ENCODE measurements around the gene ZNF462. TPM values are rescaled to one million over a fixed set of nuclear protein-coding genes. Genes with fewer than 3 reads are reported as not detected.

The ZNF462 gene, protein sequence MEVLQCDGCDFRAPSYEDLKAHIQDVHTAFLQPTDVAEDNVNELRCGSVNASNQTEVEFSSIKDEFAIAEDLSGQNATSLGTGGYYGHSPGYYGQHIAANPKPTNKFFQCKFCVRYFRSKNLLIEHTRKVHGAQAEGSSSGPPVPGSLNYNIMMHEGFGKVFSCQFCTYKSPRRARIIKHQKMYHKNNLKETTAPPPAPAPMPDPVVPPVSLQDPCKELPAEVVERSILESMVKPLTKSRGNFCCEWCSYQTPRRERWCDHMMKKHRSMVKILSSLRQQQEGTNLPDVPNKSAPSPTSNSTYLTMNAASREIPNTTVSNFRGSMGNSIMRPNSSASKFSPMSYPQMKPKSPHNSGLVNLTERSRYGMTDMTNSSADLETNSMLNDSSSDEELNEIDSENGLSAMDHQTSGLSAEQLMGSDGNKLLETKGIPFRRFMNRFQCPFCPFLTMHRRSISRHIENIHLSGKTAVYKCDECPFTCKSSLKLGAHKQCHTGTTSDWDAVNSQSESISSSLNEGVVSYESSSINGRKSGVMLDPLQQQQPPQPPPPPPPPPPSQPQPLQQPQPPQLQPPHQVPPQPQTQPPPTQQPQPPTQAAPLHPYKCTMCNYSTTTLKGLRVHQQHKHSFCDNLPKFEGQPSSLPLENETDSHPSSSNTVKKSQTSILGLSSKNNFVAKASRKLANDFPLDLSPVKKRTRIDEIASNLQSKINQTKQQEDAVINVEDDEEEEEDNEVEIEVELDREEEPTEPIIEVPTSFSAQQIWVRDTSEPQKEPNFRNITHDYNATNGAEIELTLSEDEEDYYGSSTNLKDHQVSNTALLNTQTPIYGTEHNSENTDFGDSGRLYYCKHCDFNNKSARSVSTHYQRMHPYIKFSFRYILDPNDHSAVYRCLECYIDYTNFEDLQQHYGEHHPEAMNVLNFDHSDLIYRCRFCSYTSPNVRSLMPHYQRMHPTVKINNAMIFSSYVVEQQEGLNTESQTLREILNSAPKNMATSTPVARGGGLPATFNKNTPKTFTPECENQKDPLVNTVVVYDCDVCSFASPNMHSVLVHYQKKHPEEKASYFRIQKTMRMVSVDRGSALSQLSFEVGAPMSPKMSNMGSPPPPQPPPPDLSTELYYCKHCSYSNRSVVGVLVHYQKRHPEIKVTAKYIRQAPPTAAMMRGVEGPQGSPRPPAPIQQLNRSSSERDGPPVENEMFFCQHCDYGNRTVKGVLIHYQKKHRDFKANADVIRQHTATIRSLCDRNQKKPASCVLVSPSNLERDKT (N-terminal part only)
- total RNA-seq = 10.7 and 15.4 TPM in 2 replicates

DNA sequence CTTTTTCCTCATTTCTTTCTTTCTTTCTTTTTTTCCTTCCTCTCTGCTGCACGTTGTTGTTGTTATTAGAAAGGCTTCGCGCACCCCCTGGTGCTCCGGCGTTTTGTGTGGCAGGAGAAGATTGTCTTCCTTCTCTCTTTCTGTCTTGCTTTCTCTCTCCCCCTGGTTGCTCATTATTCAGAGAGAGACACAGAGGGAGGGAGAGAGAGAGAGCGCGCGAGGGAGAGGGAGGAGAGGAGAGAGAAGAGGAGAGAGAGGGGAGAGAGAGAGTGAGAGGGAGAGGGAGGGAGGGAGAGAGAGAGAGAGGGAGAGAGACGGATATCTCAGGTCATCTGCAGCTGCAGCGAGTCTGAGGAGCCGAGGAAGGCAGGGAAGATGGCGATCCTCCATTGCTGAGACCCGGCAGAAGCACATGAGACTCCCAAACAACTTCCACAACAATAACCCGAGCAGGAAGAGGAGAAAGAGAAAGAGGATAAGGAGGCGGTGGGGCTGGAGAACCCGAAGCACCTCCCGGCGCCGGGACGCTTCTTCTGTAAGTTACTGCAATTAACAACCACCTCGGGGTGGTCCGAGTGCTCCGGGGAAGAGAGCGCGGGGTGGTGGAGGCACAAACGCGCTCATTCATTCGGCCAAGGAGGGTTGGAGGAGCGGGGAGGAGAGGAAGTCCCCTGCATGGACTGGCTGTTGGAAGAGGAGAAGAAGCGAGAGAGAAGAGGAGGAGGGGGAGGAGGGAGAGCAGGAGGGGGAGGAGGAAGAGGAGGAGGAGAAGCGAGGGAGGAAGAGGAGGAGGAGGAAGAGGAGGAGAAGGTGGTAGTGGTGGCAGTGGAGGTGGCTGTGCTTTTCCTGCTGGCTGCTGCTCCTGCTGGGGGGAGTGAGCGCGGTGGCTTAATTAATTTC is at the start of gene ZNF462:
Gene ZNF462 (plus strand): TSS at position 346 of the 900 bp plus-strand sequence. CDS start 60,218 bp downstream, outside the sequence.

